NCI-H1694 treated with DMSO at 0.1 percent for 48 hours (cell line): ENCODE data around the gene KCNG1.

Experiments used
- DNase-seq: peaks from one replicate; lab custom pipeline; 2025; lab: John Stamatoyannopoulos, UW

KCNG1 gene

DNA sequence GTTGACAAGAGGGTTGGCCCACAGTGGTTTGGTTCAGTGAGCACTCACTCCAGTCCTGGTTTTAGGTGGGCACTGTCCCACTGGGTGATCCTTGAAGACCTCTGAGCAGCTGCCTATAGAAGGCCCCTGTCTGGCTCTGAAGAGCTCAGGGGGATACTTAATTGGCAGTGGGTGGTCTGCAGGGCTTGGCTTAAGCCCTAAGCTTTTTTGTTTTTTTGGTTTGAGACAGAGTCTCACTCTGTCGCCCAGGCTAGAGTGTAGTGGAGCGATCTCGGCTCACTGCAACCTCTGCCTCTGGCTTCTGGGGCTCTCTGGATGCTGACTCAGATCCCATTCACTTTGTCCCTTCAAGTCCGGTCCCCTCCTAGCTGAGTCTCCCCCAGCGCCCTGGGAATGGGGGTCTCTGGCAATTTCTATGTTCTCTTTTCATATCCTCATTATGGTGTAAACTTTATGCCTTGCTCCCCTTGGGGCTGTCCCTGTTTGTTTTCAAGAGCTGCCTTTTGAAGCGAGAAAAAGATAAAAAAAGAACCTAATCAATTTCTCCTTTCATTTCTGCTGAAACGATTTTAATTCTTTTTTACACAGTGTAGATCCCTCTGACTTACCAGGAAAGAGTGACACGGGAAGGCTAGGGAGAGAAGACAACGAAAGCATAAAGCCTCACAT, 12.2 kb upstream of the KCNG1 start:
- no peak for DNase-seq

DNA sequence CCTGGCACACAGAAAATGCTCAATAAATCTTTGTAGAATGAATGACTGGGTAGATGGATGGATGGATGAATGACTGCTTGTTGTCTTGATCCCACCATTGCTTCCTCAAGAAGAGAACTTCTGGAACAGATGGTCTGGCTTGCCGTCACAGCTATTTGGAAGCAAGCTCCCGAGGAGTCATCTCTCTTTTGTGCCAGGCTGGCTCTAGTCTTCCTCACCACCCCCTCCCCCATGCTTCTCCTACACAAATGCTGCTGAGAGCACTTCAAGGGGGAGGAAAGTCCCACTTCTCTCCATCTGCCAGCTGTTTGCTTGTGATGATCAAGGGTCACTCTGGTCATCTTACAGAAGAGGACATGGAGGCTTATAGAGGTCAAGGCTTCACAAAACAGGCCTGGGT, 11.6 kb upstream of the KCNG1 start:
- DNase-seq, result no peak

DNA sequence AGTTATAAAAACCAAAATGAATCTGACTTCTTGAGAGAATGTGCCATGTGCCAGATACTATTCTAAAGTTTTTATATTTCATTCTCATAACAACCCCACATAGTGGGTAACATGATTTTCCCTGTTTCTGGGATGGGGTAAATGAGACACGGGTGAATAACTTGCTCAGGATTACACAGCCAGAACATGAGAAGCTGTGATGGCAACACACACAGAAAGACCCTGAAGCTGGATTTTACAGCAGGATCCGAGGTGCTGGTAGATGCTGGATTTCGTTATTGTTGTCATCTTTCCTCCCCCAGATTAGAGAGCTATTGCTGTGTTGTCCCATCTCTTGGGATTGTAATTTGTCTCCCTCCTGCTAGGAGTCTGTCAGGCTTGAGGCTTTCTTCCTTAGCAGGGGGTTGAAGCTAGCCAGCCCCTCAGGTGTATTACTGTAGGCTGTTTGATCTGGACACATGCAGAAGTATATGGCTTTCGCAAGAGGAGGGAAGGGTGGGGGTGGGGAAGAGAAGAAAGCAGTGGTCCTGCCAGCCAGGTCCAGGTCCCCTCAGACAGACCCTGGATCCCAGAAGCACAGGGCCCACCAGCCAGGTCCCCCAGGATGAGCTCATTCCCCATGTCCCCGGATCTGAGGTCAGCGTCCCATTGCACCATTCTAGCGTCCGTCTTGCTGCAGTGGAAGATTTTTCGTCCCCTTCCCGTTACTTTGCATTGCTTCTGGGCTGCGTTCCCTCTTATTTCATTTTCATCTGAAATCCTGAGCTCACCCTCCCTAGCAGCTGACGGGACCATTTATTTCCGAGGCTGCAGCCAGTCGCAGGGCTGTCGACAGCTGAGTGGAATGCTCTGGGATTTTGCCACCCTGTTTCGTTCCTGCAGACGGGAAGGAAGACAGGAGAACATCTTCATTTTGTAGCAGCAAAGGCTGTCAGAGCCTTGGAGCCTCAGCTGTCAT, 7.3 kb upstream of the KCNG1 start:
- DNase-seq, result no peak

DNA sequence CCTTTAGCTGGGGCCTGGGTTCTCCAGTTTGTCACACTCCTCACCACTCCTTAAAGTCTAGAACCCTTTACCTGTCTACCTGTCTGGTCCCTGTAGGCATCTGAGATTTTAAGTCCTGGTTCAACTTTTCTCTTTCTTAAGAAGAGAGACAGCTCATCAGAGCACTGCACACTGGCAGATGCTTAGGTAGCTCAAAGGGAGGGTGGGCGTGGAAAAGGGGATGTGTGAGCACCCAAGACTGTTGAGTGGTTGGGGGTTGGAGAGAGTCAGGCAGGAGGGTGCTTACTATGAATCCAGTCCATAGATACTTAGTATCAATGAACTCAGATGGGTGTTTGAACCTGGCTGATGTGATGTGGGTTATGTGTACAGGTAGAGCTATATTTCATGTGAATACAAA, 6.6 kb upstream of the KCNG1 start:
- no peak for DNase-seq

DNA sequence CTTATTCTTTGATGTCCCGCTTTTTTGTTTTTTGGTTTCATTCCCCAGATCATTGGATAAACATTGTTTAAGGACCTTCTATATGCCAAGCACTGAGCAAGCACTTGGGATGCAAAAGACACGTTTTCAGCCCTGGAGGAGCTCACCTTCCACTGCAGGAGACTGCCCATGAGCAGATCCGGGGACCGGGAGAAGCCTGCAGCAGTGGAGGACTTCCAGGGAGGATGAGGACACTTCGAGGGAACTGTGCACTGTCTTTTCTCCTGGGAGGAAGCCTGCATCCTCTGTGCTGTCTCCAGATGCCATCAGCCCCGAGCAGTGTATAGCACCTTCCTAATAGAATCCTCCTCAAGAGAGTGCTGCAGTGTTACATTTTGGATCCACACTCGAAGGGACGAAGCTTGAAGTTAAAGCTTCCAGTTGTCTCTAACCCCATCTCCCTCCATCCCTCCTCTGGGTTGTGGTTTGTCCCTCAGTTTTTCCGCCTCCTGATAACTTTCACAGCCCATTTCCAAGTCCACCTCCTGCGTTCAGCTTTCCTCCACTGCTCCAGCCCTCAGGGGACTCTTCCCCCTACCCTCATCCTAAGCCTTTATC, 5.8 kb upstream of the KCNG1 start:
- no peak for DNase-seq

DNA sequence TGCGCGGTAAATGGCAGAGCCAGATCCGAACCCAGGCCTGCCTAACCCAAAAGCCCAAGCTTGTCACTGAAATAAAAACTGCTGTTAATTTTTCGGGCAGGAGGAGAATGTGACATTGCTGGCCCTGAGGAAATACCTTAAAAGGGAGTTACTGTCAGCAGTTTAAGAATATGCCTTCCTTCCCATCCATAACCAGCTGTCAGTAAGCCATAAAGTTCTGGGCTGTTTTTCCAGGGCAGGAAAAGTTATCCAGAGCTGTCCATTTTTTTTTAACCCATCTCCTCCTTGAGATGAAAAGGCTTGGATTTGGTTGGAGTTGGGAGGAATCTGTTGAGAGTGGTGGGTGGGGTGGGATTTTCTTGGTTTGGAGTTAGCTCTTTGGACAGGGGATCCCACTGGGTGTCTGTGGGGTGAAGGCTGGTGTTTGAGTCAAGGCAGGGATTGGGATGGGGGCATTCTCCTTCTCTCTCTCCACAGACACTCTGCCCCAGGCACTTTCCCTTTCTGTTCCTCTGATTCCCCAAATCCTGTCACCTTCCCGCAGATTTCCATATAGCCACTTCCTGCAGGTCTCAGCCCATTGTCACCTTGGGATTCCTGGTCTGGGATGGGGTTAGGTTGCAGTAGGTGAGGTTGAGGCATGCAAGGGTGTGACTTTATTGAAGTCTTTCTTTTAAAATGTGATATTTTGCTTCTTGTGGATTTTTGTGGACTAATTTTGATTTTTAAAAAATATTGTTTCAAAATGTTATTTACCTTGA, 4.3 kb upstream of the KCNG1 start:
- DNase-seq, result no peak

DNA sequence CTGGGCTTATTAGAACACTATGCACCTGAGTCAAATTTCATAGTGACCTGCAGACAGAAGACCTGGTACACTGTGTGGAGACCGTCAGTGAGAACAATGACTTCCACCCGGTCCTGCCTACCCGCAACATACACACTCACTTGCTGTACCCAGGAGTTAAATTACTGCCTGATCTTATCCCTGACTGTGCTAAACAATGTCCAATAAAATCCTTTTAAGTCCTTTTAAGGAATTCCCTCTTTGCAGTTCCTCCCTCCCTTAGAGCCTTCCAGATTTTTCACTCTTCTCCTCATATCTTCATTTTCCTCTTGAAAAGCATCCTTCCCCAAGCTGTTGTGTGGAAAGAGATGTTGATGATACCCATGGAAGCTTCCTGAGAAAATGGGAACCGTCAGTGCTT, 3.4 kb upstream of the KCNG1 start:
- DNase-seq, result no peak

DNA sequence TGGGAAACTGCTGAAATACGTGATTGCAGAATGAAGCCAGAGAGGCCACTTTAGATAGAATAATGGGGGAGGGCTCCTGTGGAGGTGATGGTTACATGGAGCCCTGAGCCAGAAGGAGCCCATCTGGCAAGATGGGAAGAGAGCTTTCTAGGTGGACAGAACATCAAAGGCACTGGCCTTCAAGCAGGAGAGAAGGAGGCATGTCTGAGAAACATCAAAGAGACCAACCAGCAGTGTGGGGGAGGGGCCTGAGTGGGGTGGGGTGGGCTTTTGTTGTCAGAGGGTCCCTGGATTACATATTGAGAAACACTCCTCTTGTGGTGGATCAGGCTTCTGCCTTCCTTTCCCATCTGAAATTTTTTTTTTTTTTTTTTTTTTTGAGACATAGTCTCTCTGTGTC, 1.9 kb upstream of the KCNG1 start:
- DNase-seq, result no peak

DNA sequence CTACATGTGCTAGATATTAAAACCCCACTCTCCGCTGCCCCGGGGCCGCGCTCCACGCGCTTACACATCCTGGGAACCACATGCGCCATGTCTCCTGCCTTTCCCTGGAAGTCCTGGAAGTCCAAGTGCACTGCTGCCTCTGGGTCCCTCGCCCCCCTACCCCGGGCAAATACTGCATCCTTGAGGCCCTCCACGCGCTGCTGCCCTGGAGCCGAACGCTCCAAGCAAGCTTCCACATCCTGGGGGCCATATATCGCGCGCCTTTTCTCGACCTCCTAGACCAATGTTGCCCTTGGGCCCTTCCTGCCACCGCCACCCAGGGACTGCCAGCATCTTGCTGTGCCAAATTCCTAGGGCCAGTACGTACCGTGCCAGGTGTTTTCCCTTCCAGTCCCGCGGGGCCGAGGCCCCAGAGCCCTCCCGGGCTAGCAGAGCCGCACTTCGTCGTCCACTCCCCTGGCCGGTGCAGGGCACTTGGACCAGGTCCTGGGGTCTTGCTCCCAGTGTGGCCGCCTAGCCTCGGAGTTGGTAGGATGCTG, 779 bp upstream of the KCNG1 start:
- DNase-seq, result no peak

DNA sequence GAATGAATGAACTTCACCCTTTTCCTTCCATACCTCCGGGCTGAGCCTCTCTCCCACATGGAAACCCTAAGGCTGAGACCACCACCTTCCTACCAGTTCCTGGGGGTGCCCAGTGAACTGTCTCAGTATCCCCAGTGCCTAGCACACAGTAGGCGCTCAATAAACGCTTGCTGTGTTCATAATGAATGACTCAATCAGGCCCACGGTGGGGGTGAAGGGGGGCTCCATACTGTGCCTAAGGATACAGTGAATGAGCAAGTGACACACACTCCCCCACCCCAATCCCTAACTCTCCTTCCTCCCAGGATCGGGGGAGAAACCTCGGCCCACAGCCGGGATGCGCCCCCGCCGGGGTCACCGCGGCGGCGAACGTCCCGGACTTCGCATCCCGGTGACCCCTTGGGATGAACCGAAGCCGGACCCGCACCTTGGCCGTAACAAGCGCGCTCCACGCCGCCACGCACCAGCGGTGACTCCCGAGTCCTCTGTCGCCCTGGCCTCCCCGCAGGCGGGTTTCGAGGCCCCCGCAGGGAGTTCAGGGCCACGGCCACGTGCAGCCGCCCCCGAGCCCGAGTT, 592 bp downstream of the KCNG1 start:
- DNase-seq, result no peak

DNA sequence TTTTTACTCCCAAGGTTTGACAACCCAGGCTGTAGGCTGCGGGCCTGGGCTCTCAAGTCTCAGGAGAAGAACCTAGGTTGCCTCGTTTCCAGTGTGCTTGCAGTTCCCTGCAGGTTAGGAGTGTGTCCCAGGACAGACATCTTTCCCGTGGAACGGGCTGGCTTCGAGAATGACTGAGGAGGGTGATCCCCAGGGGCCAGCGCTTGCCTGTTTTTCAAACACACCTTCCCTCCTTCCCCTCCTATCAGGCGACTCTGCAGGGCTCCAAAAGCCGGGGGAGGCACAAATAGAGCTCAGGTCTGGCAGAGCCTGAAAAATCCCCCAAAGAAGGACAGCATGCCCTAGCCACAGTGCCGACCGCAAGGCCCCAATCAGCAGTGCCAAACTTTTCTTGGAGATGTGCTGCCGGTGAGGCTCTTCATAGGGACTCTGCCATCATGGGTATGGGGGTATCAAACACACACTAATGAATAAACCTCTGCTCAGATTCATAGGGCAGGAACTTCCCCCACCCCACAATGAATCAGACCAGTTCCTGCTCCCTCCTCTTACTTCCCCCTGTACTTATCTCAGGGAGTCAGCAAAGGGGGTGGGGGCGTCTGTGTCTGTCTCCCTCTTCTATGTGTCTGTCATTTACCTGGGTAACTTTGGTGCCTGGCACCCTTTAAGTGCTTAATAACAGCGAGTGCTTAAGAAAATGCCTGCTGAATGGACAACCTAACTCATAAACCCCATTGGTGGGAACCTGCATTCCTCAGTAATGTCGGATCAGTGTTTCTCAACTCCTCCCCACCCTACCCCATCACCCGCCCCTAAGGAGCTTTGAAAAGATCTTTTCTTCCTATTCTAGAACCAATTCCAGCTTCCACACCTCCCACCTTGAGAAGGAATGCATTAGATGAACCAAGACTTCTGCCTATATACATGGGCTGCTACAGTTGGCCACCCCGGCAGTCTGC, 1.6 kb downstream of the KCNG1 start:
- DNase-seq, result no peak

DNA sequence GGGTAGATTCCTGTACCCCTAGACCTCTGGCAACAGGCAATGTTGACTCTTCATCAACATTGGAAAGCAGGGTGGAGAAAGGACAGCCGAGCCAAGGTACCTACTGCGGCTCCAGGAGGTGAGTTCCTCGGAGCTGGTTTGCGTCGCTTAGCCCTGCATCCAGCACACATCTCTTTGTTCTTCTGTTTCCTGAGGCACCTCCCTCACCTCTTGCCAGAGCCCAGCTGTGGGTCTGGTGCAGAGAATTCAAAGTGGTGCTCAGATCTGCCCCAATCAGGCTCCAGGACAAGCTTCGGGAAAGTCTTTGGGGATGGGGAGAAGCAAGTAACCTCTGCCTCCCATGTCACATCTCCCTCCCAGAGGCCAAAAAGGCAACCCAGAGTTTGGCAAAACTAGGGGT, 2.2 kb downstream of the KCNG1 start:
- DNase-seq, result no peak

DNA sequence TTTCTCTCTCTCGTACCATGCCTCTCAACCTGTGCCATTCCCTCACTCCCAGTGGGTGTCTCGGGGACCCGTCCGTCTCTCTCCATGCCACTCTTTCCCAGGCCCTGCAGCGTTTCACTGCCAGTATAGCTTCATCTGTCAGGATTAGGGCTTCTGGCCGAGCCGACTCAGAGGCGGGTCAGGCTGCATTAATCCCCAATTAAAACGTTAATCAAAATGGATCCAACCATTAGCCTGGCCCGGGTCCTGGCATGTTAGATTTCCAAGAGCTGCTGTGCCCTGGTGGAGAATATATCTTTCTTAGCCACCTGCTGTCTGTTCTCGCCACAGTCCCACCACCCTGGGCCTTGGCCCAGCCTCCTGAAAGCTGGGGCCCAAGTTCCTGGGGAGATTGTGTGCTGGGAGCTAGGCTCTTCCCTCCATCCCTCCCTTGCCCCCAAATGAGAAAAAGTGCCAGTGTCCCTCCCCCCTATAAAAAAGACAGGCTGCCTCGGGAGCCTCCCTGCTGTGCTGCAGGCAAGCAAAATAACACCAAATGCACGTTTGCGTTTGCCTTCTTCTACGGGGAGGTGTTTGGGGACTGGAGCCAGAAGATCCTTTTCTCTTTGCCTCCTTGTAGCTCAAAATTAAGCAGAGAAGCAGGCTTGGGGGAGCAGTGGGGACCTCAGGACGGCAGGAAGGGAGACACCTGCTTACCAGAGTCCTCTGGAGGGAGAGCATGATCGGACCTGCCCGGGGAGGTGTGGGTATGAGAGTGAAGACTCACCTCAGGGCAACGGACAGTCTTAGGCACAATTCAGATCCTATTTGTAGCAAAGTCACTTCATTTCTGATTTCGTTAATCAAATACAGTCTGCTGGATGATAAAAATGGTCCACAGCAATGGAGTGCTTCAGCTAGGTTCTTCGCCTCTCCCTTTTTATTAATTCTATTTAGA, 3.0 kb downstream of the KCNG1 start:
- DNase-seq, result no peak

DNA sequence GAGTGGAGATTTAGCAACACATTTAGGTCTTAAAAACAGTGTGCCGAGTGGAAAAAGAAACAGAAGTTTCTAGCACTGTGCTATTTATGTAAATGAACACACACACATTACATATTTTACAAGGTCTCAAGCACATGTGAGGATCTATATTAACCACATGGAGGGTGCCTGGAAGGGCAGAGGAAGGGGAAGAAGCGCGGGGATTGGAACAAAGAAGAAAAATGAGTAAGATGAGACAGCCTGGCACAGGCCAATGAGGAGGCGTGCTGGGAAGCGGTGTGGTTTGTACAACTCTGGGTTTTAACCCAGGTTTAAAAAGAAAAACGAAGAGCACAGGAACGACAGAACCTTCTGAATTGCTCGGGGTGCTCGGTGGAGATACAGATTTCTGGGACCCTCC, 5.7 kb downstream of the KCNG1 start:
- DNase-seq, result no peak

DNA sequence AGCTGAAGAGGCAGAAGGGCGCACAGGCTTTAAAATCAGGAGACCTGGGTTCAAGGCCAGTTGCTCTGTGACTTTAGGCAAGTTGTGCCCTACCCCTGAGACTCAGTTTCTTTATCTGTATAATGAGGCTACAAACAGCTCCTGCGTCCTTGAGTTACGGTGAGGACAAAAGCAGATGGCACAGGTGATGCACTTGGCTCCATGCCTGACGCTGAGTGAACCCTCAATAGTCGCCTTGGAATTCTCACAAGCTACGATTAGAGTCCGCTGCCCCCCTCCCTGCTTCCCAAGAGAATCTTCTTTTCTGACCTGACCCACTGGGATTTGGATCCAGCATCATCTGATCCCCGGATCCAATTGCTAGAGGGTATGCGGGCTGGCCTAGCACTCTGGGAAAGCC, 6.4 kb downstream of the KCNG1 start:
- no peak for DNase-seq

DNA sequence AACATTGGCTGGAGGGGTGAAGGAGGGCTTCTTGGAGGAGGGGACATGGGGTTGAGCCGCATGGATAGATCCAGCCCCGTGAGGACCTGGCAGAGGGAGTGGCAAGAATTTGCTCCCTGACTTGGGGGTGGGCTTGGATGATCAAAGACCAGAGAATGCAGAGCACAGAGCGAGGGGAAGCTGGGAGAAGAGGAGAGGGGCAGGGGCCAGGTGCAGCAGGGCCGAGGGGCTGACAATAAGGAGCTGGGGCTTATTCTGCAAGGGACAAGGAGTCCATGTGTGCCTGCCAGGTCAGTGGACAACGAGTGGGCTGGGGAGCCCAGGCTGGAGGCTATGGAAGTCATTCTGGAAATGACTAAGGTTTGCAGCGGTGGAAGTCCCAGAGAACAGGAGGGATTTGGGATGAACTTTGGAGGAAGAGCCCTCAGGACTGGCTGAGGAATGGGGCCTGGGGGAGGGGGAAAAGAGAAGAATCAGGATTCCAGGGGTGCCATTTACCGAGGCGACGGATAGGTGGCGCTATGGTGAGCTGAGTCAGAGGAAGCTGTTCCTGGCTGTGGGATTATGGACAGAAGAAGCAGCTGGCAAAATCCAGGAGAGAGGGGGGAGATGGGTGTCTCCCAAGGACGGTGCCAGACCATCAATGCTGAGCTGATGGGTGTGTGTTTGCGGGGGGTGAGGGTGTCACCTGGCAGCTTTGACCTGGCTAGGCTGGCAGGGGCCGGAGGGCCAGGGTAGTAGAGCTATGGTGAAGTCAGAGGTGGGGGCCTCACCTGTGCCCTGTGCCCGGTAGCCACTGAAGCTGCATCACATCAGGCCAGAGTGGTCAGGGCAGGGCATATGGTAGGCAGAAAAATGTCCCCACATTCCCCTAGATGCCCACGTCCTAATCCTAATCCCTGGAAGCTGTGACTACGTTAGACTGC, 7.8 kb downstream of the KCNG1 start:
- DNase-seq, result peak; percentile 67

DNA sequence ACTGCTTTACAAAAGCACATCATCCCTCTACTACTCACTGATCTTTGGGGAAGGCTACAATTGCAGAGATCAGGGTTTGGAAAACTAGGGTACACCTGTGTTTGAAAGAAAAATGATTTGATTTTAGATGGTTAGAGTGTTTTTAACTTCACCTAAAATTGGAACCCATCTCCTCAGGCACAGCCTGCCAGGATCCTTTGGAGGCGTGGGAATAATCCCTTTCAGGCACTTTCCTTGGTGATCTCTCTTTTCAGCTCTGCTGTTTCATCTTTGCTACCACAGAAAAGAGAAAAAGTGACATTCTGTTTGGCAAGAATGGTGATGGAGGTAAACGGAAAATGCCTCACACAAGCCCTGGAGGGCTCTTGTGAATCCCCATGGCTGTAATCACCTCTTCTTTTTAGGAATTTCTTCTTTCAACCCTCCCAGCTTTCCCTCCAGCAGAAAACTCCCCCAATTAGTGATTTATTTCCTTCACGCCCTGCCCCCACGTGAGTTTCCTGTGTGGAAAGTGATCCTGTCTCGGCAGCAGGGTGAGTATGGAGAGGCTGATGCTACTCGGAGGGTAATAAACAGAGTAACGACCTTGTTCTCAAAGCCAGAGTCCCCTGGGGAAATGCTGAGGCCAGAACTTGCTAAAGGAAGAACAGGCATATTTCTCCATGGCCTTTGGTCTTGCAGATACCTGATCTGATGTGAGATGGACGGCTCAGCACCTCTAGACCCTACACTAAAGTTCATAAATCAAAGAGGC, 9.2 kb downstream of the KCNG1 start:
- DNase-seq, result no peak

DNA sequence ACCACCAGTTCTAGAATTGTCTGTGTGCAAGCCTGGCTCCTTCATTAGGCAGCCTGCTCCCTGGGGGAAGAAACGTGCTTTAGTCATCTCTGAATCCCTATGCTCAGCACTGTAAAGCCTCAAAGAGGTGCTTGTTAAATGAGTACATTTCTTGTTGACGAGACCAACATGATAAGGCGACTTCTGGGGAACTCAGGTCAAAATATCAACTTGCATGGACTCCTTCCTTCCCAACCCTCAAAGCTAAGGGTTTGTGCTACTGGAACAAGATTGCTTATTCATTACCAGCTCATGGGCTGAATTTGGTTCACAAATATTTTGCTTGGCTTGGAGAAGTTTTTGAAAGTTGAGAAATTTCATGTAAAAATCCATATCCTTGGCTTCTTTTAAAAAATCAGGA, 10.6 kb downstream of the KCNG1 start:
- no peak for DNase-seq
